ENCODE measurements around the gene OSM. TPM values are rescaled to one million over a fixed set of nuclear protein-coding genes. Genes with fewer than 3 reads are reported as not detected.

The OSM gene
- total RNA-seq, result not detected in 2 replicates

GRCh38 chr22:30266445-30267381, at the start of gene OSM:
TSS of gene OSM (minus strand) at chr22:30266851. CDS start at chr22:30266799, 52 bp downstream.

GRCh38 chr22:30289141-30289979, 22.7 kb upstream of the OSM start, which contains the start of gene CASTOR1:
TSS of gene CASTOR1 (minus strand) at chr22:30289505. CDS start at chr22:30289497, 8 bp downstream.

GRCh38 chr22:30245985-30246813, 20.5 kb downstream of the OSM start, which contains the start of gene LIF:
TSS of gene LIF (minus strand) at chr22:30246759. CDS start at chr22:30246695, 64 bp downstream.

Other genes with a start within 250 kb of the OSM start
- gene HORMAD2, start 186.4 kb downstream of the OSM start, total RNA-seq, result not detected in 2 replicates
- 0.19 and 0.54 TPM in 2 replicates for gene LIF, start 20.1 kb downstream of the OSM start, total RNA-seq
- gene CASTOR1, start 22.7 kb upstream of the OSM start, total RNA-seq, result 18.9 and 24.0 TPM in 2 replicates
- gene TBC1D10A, start 60.1 kb upstream of the OSM start, total RNA-seq, result 16.5 and 16.6 TPM in 2 replicates
- 47.0 and 70.0 TPM in 2 replicates for gene SF3A1, start 90.0 kb upstream of the OSM start, total RNA-seq
- 0.73 and 1.5 TPM in 2 replicates for gene CCDC157, start 90.2 kb upstream of the OSM start, total RNA-seq
- gene RNF215, start 120.6 kb upstream of the OSM start, total RNA-seq, result 13.3 and 19.8 TPM in 2 replicates
- 11.5 and 30.1 TPM in 2 replicates for gene SEC14L2, start 130.2 kb upstream of the OSM start, total RNA-seq
- 6.4 and 14.3 TPM in 2 replicates for gene MTFP1, start 158.9 kb upstream of the OSM start, total RNA-seq
- not detected in 2 replicates for gene SEC14L3, start 205.2 kb upstream of the OSM start, total RNA-seq
- gene SEC14L4, start 238.8 kb upstream of the OSM start, total RNA-seq, result 0.15 TPM in 1 of 2 replicates, not detected in the other